ENCODE measurements around the gene TP53AIP1.

The TP53AIP1 gene

DNA sequence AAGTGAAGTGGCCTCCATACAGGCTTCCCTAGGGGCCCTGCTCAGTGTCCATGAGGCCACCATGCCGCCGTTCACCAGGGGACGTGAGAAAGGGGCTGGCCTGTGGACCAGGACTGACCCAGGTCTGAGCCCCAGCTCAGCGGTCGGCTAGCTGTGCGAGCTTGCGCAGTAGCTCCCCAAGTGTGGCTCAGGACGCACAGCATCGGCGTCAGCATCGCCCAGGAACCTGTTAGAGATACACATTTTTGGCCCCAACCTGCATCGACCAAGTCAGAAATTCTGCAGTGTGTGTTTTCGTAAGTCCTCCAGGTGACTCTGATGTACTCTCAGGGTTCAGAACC is 429 bp downstream of the TP53AIP1 start:
- DNase-seq = no peak

DNA sequence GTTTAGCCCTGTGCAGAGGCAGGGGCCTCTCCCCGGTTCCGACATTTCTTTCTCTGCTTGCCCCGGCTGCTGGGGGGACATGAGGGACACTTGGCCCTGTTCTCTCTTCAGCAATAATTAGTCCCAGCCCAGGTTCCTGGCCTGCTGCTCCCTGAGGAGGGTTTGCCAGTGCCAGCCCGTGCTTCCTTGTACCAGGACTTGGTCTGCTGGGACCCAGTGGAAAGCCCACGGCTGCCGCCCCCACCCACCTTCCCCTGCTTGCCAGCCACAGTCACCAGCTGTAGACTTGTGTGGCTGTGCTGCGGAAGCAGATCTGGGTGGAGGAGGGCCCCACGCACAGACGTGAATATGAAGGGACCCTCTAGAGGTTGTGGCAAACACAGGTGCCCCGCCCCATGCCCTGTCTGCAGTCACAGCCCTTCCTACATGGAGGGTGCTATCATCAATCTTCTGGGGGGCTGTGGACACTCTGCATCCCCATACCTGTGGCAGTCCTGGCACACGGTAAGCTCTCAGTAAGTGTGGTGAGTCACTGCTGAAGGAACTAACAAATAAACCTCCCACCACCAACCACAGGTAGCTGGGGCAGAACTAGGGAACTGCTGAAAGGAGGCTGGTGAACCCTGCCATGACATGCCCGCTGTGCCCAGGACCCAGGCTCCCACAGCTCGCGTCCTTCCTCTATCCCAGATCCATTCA is 949 bp downstream of the TP53AIP1 start:
- DNase-seq = no peak

DNA sequence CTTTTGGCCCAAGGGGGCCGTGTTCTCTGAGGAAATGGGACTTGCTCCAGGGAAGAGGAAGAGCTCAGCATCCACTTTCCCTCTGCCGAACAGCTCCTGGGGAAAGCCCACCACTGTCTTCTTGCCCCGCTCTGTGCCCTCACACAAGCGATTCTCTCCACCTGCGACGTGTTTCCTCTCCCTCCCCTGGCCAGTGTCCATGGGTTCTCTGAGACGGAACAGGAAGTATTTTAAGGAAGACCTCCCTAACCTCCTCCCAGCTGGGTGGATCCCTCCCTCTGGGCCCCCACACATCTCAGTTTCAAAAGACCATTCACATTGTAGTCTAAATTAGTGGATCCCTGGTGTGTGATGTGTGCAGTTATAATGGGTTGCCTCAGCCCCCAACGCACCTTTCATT is 1.6 kb downstream of the TP53AIP1 start:
- no peak for DNase-seq

DNA sequence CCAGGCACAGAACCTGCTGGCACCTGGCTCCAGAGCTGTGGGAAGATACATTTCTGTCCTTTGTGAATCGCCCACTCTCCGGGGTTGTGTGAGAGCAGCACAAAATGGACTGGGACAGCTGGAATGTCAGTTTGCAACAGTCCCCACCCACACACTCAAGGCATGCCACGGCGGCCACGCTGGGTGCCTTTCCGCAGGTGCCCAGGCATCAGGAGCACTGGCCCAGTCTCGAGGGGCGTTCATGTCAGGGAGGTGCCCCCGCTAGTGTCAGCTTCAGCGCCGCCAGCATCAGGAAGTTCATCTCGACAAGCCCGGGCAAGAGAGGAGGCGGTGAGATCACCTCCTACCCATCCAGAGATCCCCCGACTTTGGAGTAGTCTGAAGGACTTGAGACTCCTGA is 2.1 kb downstream of the TP53AIP1 start:
- DNase-seq = no peak

DNA sequence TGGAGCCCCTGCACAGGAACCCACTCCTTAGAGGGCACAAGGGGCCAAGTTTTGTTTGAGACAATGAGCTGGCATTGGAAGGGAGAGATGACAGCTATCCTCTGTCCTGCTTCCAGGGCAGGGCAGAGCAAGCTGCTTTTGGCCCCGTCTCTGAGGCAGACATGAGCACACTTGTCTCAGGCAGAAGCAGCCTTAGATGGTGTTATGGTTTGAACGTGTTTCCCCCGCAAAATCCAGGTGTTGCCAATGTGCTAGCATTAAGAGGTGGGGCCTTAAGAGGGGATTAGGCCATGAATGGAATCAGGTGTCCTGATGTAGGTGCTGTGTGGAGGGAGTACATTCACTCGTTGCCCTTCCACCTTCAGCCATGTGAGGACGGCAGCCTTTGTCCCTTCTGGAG is 2.5 kb downstream of the TP53AIP1 start:
- no peak for DNase-seq

DNA sequence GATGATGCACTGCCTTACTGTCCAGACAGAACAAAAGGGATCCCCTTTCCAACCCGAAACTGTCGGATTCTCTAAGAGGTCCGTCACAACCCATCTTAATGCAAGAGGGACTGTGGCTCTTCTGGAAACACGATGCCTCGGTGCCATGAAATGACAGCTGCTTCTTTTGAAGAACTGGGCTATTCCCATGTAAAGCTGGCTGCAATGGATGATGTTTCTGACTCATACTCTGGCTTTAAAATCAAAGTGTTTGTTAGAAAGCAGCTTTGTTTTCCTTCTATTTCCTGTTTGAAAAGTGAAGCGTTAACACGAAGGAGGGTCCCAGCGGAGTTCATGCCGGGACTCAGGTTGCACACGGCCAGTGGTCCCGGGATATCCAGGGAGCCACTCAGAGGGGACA is 3.1 kb downstream of the TP53AIP1 start:
- DNase-seq = no peak

DNA sequence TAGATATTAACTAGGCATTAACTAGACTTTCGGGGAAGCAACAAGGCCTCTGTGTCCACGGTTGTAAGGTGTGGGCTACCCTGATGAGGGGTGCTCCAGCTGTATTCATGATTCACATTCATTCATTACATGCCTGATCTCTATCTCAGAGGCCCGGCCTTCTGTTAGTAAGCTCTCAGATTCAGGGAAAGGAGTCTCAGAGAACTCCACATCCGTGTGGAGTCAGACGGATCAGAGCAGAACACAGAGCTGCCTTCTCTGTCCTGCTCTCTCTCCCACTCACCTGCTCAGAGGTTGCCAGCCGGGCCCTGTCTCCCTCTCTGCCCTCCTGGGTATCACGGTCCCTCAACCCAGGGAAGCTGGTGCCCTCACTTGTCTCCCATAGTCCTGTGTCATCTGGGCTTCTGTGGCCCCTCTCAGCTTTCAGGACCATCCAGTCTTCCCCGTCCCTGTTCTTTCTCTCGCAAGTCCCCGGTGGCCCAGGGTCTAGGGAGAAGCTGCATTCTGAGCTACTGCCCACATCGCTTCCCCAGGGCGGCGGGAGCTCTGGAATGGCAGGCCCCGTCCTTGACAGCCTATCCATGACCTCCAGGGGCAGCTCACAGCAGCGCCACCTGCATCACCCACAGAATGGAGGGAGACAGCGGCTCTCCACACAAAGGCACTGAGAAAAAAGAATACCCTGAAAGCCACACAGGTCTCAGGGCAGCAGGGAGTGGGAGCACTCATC is 4.3 kb downstream of the TP53AIP1 start:
- no peak for DNase-seq

DNA sequence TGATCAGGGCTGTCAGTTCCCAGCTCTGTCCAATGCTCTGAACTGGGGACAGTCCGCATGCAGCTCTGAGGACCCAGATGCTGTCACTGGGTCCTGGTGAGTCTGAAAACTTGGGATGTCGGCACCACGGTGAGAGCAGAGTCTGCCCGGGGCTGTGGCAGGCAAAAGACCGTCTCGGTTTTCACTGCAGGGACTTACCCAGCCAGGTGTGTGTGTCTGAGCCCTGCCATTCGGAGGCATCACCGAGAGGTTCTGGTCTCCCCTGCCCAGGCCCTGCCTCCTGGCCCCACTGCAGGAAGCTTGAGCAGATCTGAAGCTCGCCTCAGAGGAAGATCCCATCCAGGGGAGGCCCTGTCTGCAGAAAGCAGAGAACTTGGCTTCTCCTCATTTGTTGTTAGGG is 5.2 kb downstream of the TP53AIP1 start:
- DNase-seq = peak; percentile 29

DNA sequence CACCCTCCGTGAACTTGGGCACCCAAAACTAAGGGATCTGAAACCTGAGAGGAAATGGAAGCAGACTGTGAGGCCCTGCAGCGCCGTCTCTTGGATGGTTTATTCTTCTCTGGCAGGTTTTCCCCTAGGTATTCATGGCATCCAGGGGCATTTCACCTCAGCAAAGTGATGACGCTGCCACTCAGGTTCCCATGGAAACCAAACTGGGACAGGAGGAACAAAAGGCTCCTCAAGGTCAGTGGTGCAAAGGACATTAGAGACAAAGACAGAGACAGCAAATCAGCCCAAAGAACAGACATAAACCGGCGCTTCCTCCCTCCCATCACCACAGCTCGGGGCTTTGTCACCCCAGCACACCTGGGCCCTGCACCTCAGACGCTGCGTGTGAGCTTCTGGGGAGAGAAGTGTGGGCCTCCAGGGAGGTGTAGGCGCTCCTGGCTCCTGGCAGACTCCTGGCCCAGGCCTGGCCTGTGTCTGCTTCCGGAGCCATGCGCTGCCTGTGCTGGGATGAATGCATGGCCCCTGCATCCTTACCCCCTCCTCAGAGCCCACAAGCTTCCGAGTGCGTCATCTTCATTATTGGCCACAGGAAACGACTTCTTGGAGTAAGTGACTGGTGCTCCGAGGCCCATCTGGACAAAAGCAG is 5.9 kb downstream of the TP53AIP1 start:
- DNase-seq = peak; percentile 67

DNA sequence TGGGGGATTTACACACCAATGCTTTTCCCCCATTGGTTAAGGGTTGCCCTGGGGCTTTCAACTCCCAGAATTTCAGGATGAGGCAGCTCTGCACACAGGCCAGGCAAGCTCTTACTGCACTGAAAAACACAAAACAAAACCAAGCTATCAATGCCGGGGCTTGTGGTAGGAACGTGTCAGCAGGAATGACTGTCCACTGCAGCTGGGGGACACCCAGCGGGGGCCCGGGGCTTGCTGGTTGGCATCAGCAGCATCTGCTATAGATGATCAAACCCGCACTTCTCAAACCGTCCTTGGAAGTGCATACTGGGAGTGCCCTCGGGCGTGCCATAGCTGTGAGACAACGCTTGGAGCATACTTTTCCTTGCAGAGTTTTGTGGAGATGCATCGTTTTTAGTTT is 7.7 kb downstream of the TP53AIP1 start:
- DNase-seq = no peak

DNA sequence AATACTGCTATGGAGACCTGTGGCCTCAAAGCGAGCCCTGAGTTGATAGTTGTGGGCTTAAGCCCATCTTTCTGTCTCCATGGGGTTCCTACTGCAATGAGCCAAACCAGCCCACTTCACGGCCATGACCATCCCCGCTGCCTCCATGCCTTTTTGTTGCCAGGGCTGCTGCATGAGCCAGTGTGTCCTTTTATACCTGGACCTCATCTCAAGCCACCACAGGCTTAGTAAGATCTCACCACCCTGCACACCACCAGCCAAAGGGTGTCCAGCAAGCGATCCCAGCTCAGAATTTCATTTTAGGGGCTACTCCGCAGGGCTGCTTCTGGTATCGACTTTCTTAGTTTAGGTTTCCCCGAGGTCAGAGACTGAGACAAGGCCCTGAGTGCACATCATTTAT is 8.3 kb downstream of the TP53AIP1 start:
- DNase-seq = no peak

DNA sequence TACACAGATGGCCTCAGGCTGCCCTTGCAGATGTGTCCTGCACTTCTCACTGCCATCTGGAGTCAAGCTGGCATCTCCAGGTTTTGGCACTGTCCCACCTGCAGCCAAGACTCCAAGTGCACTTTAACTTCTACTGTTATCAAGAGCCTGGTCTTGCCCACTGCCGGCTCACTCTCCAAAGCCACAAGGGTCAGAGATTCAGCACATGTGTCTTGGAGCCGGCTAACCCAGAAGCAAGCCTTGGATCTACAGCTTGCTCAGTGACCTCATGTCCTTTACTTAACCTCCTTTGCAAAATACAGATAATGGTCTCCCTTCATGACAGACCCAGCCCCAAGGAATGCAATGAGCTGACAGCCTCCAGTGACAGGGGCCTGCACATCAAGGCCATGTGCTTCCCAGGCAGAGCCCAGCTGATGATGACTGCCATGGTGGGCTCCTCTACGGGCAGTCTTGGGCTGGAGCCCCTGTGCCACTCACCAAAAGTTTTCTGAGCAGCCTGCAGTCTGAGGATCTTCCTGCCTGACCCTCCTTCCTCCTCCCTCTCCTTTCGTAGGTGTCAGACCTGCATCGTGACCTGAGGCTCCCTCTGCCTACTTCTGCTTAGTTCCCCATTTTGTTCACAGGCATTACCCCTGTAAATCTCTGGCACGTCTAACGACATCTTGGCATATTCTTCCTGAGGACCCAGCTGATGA is 9.0 kb downstream of the TP53AIP1 start:
- DNase-seq = no peak

DNA sequence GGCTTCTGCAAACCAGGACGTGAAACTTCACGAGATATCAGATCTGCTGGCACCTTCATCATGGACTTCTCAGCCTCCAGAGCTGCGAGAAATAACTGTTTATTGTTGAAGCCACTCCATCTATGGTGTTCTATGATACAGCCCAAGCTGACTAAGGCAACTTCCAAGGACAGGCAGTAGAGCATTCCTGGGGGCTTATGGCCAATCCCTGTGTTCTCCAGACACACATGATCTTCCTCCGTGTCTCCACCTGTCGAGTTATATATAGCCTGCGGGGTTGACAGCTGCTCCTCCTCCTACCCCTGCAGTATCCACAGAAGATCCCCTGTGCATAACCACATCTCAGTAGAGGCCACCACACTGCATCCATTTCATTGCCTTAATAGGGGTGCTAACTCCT is 11.0 kb downstream of the TP53AIP1 start:
- no peak for DNase-seq

DNA sequence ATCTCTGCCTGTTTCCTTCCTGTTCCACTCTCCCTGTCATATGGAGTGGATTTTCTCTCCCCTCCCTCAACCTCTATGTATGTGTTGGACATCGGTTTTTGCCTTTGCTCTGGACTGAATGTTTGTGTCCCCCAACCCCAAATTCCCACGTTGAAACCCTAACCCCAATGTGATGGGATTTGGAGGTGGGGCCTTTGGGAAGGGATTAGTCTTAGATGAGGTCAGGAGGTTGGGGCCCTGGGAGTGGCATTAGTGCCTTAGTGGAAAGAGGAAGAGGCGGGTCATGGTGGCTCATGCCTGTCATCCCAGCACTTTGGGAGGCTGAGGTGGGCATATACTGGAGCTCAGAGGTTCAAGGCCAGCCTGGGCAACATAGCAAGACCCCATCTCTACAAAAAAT is 11.6 kb downstream of the TP53AIP1 start:
- no peak for DNase-seq

DNA sequence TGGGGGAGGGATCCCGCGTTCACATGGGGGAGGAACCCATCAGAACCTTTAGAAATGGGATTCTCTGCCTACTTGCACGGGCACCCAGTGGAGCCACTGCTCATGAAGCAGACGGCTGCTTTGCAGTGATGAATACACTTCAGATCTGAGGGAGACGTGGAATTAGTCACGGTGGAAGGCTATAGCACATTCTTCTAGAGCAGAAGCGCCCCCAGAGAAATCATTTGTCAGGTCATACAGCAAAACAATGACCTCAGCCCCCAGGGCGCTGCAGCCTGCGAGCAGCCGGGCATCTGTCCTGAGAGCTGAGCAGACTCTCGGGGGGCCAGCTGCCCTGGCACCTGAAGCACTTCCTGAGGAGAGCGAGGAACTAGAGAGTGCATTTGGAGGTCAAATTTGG is 12.7 kb downstream of the TP53AIP1 start:
- DNase-seq = no peak

DNA sequence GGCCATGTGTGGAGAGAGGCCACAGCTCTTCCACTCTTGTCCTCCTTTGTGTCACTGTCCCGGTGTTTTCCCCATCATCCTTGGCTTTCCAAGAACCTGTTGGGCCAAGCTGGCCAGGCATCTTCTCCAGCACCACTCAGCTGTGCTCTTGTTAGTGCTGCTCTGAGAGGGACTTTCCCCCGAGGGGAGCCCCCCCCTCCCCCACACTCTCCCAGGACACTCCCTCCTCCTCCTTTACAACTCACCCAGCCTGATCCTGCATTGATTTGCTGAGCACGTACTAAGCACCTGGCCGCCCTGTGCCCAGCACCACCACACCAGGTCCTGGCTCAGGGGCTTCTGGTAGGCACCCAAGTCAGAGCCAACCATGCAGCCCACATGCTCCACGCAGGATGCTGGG is 13.2 kb downstream of the TP53AIP1 start:
- DNase-seq = no peak

DNA sequence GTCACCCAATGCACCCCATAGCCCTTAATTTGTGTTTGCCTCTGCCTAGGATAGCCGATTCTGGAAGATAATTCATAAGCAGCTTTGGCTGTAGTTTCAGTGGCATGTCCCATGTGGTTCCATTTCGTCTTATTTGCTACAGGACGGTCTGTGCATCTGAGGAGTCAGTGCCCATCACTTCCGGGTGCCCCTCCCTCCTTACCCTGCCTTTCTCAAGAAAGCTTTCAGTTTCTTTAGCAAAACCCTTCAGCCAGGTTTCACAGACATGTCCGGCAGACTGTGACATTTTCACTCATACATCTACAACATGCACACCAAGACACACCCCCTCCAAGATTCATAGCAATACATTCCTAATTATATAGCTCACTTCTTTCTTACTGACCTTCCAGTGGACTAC is 14.3 kb downstream of the TP53AIP1 start:
- no peak for DNase-seq

DNA sequence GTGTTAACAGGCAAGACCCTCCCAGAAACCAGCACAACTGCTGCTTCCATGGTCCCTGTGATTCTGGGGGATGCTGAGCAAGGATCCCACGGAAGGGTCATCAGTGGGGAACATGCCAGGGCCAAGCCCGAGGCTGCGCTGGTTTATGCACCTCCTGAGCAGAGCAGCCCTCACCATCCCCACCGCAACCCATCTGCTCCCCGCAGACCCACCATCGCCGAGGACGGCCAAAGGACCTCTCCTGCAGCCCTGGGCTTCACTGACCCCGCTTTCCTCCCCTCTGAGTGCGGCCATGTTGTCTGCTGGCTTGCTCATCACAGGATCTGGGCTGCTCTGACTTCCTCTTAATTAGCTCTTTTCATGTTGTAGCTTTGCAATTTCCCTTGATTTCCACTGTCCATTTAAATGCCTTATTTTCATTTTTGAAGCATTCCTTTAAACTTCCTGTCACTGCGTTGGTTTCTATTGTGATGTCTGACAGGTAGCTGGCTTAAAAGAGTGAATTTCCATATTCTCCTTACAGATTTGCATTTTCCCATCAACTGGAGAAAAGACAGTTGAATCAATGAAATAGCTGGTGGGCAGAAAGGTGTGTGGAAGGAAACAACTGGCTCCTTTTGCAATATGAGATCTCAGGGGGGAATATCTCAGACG is 14.9 kb downstream of the TP53AIP1 start:
- DNase-seq = no peak

DNA sequence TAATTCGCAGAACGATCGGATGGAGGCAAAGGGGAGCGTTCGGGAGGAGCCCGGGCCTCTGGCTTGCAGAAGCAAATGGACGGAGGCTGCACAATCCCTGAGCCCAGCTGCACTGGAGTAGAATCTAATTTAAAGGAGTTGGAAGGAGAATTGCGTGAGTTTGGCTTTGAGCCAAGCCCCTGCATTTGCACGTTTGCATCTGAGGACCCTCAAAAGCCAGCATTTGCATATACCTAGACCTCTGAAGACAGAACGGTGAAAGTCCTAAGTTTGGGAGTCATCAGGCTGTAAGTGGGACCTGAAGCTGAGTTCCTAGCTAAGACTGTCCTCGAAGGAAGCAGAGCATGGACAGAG is 15.6 kb downstream of the TP53AIP1 start:
- no peak for DNase-seq

DNA sequence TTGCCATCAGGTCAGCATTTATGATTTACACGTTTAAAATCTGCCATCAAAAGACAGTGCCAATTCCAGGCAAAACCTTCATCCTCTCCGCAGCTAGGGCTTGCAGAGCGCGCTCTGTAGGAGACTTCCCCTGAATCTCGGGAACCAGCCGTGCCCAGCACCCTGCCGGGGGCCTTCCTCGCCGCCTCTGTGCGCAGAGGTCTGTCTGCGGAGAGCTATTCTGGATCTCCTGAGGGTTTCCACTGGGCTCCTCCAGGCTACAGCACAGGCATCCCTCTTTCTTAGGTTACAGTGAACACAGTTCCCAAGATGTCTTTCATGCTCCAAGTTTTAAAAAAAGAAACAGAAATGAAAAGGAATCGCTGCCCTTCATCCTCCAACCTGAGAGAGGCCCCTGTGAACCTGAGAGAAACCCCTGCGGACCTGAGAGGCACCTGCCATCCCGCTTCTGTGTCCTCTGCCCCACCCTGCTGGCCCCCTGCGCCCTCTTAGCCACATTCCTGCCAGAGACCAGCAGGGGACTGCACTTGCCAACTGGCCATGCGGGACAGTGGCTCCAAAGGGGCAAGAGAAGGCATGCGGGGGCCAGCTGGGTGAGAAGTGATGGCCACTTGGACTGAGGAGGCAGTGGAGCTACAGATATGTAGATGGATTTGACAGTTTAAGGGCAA is 16.1 kb downstream of the TP53AIP1 start:
- no peak for DNase-seq

DNA sequence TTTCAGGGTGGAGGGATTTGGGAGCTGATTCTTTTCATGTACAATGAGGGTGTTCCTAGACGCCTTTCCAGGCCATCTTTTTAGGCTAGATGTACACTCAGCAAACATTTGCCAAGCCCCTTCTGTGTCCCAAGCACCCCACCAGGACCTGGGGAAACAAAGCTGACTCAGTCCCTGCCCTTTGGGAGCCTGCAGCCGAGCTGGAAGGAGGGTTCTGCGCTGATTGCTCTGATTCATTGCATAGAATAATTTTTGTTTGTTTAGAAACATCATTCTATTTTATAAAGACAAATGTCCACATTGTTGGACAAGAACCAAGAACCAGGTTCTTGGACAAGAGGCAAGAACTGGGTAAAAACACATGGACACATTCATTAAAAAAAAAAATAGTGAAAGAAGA is 16.7 kb downstream of the TP53AIP1 start:
- DNase-seq = no peak

DNA sequence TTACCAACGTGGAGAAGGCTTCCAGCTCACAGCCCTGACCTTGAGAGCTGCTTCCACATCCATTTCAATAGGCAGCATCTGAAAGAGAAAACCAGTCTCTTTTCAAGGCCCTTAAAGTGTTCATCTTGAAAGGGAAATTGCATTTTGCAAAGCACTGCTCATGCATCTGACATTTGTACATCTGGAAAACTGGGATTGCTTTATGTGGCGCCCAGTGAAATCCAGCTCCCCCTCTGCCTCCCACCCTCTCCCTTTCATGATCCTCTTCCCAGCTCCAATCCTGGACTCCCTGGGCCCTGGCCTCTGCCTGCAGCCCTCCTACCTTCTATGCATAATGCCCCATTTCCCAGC is 17.4 kb downstream of the TP53AIP1 start:
- no peak for DNase-seq

Measured in DMS153 (cell line).